GM12892 (cell line): ENCODE results near the gene VAV2.

Source experiments
- POLR2A ChIP-seq: IDR thresholded peaks from 2 replicates; pipeline ENCODE4 v1.6.1; 2011; ENCODE audit warnings: low read depth, low read length, control low read depth
- POLR2AphosphoS5 ChIP-seq: IDR thresholded peaks from 2 replicates; pipeline ENCODE4 v1.6.1; 2011; ENCODE audit warnings: low read depth, low read length, control low read depth

DNA sequence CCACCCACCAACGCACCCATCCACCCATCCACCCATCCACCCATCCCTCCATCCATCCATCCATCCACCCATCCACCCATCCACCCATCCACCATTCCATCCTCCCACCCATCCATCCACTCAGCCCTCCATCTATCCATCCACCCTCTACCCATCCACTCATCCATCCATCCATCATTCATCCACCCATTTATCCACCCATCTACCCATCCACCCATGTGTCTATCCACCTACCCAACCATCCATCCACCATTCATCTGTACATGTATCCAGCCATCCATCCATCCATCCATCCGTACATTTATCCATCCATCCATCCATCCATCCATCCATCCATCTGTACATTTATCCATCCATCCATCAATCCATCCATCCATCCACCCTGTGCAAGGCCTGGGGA, 11.1 kb upstream of the VAV2 start:
- no peak for TF ChIP-seq POLR2A
- no peak for TF ChIP-seq POLR2AphosphoS5
